Measurements from ENCODE around the gene TMEM123.

Gene TMEM123

GRCh38 chr11:102400603-102401002 lies 52.0 kb downstream of the TMEM123 start:
- DNase-seq (ENCODE audit: low read depth in 2 of 2): no peak
- TF ChIP-seq CTCF (IDR thresholded peaks at IDR 0.05; ENCODE audit: low read depth, low read length): no peak
- H3K4me3 ChIP-seq (replicated peaks in 1 of 2; ENCODE audit: low read depth in 2 of 2, low read length in 2 of 2): no peak overlapping the region

GRCh38 chr11:102399189-102399588 lies 53.4 kb downstream of the TMEM123 start:
- TF ChIP-seq CTCF (IDR thresholded peaks at IDR 0.05; ENCODE audit: low read depth, low read length): no peak
- no peak for DNase-seq (ENCODE audit: low read depth in 2 of 2)
- H3K4me3 ChIP-seq (replicated peaks in 1 of 2; ENCODE audit: low read depth in 2 of 2, low read length in 2 of 2): no peak overlapping the region

DNA sequence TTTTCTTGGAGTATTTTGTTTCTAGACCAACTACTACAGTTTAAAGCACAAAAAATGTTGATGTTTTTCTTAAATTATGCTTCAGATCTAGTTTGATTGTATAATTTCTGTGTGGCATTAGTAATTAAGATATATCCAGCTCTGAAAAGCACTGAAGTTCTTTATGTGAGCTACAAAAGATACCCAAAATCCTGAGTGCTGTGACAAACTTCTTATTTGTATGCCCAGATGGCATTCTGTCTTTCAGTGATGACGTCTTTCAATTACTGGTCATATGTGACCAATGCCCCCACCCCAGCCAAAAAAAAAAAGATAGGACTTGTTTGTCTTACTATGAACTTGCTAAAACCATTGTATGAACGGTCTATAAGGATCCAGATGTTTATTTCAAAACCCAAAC lies 54.3 kb downstream of the TMEM123 start:
- no peak for DNase-seq (ENCODE audit: low read depth in 2 of 2)
- TF ChIP-seq CTCF (IDR thresholded peaks at IDR 0.05; ENCODE audit: low read depth, low read length): no peak
- H3K4me3 ChIP-seq (replicated peaks in 1 of 2; ENCODE audit: low read depth in 2 of 2, low read length in 2 of 2): no peak overlapping the region

DNA sequence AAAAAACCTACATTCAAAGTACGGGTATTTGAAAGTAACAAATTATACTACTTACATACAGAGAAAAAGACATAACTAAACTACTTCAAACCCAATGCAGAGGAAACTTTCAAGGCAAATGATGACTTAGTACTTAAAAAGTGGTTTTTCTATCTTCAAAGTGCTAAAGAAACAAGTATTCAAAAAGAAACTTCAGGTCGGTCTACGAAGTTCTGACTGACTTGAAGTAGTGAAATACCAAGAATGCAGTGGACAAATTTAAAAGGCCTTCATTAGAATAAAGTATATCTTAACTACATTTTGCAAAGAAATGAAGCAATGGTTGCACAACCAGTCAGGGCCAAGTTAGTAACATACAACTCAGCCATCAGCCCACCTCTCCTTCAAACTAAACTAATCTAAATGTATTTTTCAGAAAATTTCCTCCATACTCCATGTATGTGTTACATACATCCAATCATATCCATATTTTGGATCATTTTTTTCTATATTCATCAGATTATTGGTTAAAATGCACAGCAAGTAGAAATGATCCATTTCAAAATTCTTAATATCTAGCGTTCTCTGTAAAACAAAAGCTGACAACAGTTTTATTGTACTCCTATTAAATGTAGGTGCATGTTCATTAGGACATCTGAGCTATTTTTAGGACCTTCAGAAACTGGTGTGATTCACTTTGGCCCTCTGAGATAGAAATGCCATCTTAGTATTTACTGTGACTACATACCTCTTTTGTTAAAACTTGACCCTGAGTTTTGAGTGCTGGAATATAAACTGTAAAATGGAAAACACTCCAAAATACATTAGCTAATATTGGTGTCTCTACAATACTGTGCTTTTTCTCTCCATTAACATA lies 55.6 kb downstream of the TMEM123 start:
- peak in 1 of 2 donors; percentile 22 for DNase-seq (ENCODE audit: low read depth in 2 of 2)
- no peak for TF ChIP-seq CTCF (IDR thresholded peaks at IDR 0.05; ENCODE audit: low read depth, low read length)
- H3K4me3 ChIP-seq (replicated peaks in 1 of 2; ENCODE audit: low read depth in 2 of 2, low read length in 2 of 2): no peak overlapping the region

- TF ChIP-seq CTCF (IDR thresholded peaks at IDR 0.05; ENCODE audit: low read depth, low read length): no peak
- no peak for DNase-seq (ENCODE audit: low read depth in 2 of 2)
- no peak overlapping the region for H3K4me3 ChIP-seq (replicated peaks in 1 of 2; ENCODE audit: low read depth in 2 of 2, low read length in 2 of 2)
These were observed 56.7 kb downstream of the TMEM123 start for GRCh38 chr11:102395720-102396393.

GRCh38 chr11:102393272-102393730 lies 59.3 kb downstream of the TMEM123 start:
- no peak for TF ChIP-seq CTCF (IDR thresholded peaks at IDR 0.05; ENCODE audit: low read depth, low read length)
- no peak overlapping the region for H3K4me3 ChIP-seq (replicated peaks in 1 of 2; ENCODE audit: low read depth in 2 of 2, low read length in 2 of 2)
- no peak for DNase-seq (ENCODE audit: low read depth in 2 of 2)

Data from cardiac fibroblast (primary cell).